SU-DHL-6 (cell line): ENCODE measurements around the gene PWP2.

Experiments
- CTCF ChIP-seq: fragments of 200-600 bp; sonication (generic); IDR thresholded peaks from one replicate; pipeline ENCODE4 v1.5.1; 2017; ENCODE audit warnings: antibody characterized with exemption, mild to moderate bottlenecking, low read length, moderate library complexity; ENCODE audit not compliant: insufficient read depth, poor library complexity, severe bottlenecking
- EZH2phosphoT487 ChIP-seq: fragments of 200-600 bp; sonication (generic), shearing (Covaris generic); conservative IDR thresholded peaks from 2 replicates; pipeline ENCODE4 v1.6.1; 2018; ENCODE audit warnings: mild to moderate bottlenecking, antibody characterized with exemption, low read length, moderate library complexity, mixed read lengths

GRCh38 chr21:44070391-44070790, 36.8 kb upstream of the PWP2 start:
- TF ChIP-seq EZH2phosphoT487 (no peak), CTCF (no peak)
